Measurements from ENCODE around the gene KHDRBS1. TPM values are rescaled to one million over a fixed set of nuclear protein-coding genes. Genes with fewer than 3 reads are reported as not detected.
"Not testable (repeated sequence)": the region's sequence is repeated elsewhere in the genome, so short reads cannot be mapped to it uniquely, and the experiment has no call there.

Gene KHDRBS1
- total RNA-seq, 4 donors from 2014 or later: 60.8 to 94.3 (median 84.7) TPM

- 83 to 88% methylated on average over 3 of the region's 3 CpGs for WGBS, 2 donors
- no peak for TF ChIP-seq POLR2A (IDR thresholded peaks at IDR 0.05)
- TF ChIP-seq CTCF (IDR thresholded peaks at IDR 0.05): no peak
- intact Hi-C loops (cut with DNase I; ENCODE audit: low total_unique reads): no loop called here
- DNase-seq (ENCODE audit: low spot score in 2 of 2): no peak
- no peak overlapping the region for H3K4me3 ChIP-seq (ENCODE audit: low read depth, poor library complexity, severe bottlenecking)
Observed at GRCh38 chr1:32077451-32077850, 63.8 kb downstream of the KHDRBS1 start.

DNA sequence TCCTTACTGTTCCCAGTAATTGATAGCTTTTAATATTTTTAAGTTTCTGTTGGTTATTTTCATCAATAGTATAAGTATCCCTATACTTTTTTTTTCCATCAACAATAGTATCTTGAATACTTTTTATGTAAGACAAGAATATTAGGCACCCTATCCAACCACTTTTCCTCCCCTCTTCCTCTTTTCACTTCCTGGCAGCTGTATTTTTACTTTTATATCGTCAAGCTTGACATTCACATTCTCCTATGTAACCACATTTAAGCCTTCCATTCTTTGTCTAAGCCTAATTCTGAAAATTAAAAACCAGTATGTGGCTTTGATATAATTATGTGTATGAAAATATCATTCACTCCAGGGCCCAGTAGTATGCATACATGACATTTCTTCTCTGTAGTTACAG is 68.4 kb downstream of the KHDRBS1 start:
- WGBS, 2 donors: 53 to 67% methylated on average over 1 of the region's 1 CpG
- intact Hi-C loops (cut with DNase I; ENCODE audit: low total_unique reads): no loop called here
- DNase-seq (ENCODE audit: low spot score in 2 of 2): no peak
- TF ChIP-seq CTCF (IDR thresholded peaks at IDR 0.05) (no peak), POLR2A (IDR thresholded peaks at IDR 0.05) (no peak)
- no peak overlapping the region for H3K4me3 ChIP-seq (ENCODE audit: low read depth, poor library complexity, severe bottlenecking)

- DNase-seq (ENCODE audit: low spot score in 2 of 2); H3K4me3 ChIP-seq (ENCODE audit: low read depth, poor library complexity, severe bottlenecking); intact Hi-C loops (cut with DNase I; ENCODE audit: low total_unique reads): not testable (repeated sequence)
- WGBS, 2 donors: 94 to 97% methylated on average over 2 of the region's 2 CpGs
Observed at GRCh38 chr1:32086381-32086780, 72.7 kb downstream of the KHDRBS1 start.

DNA sequence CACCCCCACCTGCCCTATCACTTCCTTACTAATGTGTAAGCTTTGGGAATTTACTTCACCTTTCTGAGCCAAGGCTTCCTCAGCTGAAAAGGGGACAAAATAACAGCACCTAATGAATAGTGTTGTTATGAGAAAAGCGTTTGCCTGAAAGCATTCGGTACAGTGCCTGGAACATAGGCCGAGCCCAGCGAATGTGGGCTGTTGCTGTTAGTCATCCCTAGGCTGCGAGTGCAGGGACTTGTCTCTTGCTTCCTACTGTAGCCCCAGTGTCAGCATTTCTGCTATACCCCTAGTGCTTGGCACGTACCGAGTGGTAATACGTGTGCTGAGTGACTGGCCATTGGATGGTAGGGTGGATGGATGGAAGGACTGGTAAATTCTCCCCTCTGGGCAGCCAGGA is 77.5 kb downstream of the KHDRBS1 start:
- intact Hi-C loops (cut with DNase I; ENCODE audit: low total_unique reads): no loop called here
- WGBS, 2 donors: 96 to 97% methylated on average over 8 of the region's 8 CpGs

DNA sequence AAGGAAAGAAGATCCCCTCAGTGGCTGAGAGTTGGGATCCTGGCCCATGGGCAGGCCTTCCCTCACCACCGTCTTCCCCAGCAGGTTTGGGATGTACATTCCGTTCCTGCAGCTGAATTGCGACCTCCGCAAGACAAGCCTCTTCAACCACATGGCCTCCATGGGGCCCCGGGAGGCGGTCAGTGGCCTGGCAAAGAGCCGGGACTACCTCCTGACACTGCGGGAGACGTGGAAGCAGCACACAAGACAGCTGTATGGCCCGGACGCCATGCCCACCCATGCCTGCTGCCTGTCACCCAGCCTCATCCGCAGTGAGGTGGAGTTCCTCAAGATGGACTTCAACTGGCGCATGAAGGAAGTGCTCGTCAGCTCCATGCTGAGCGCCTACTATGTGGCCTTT is 77.9 kb downstream of the KHDRBS1 start:
- 91 to 94% methylated on average over 10 to 15 of the region's 15 CpGs for WGBS, 2 donors
- no peak overlapping the region for H3K4me3 ChIP-seq (ENCODE audit: low read depth, poor library complexity, severe bottlenecking)
- DNase-seq (ENCODE audit: low spot score in 2 of 2): no peak
- TF ChIP-seq POLR2A (IDR thresholded peaks at IDR 0.05) (no peak), CTCF (IDR thresholded peaks at IDR 0.05) (no peak)
- intact Hi-C loops (cut with DNase I; ENCODE audit: low total_unique reads): no loop called here

More for the DNA sequence above, 77.5 kb downstream of the KHDRBS1 start:
- TF ChIP-seq POLR2A (IDR thresholded peaks at IDR 0.05) (no peak), CTCF (IDR thresholded peaks at IDR 0.05) (no peak)
- H3K4me3 ChIP-seq (ENCODE audit: low read depth, poor library complexity, severe bottlenecking): no peak overlapping the region
- no peak for DNase-seq (ENCODE audit: low spot score in 2 of 2)

Small RNAs within 50 kb of the gene (microRNA-seq; reads per million reads assigned to microRNA genes)
- 0 reads per million in 2 donors for gene MIR5585 (ENCODE audit: borderline number of aligned reads in 1 of 2, borderline replicate concordance in 2 of 2)

Other genes with a start within 250 kb of the KHDRBS1 start
- 1 to 10 TPM; 2.2 to 4.6 (median 3.3) TPM for gene ADGRB2, start 249.5 kb upstream of the KHDRBS1 start, total RNA-seq
- under 1 TPM in 2 of 4 donors, not detected in 2; 0.13 to 0.51 TPM for gene SPOCD1, start 197.8 kb upstream of the KHDRBS1 start, total RNA-seq
- gene PTP4A2, start 75.5 kb upstream of the KHDRBS1 start, total RNA-seq: 10 to 100 TPM; 40.9 to 92.8 (median 67.3) TPM
- gene TMEM39B, start 59.1 kb downstream of the KHDRBS1 start, total RNA-seq: 1 to 10 TPM; 2.9 to 5.0 (median 4.3) TPM
- gene KPNA6, start 94.2 kb downstream of the KHDRBS1 start, total RNA-seq: 10 to 100 TPM; 44.2 to 48.5 (median 44.3) TPM
- gene TXLNA, start 165.8 kb downstream of the KHDRBS1 start, total RNA-seq: 10 to 100 TPM; 41.1 to 62.0 (median 56.6) TPM
- 1 to 10 TPM; 2.0 to 3.6 (median 3.3) TPM for gene CCDC28B, start 186.7 kb downstream of the KHDRBS1 start, total RNA-seq
- gene IQCC, start 191.8 kb downstream of the KHDRBS1 start, total RNA-seq: 1 to 10 TPM; 3.4 to 6.5 (median 4.7) TPM
- not detected for gene DCDC2B, start 195.2 kb downstream of the KHDRBS1 start, total RNA-seq
- 10 to 100 TPM in 2 of 4 donors, 1 to 10 TPM in 2; 2.7 to 14.8 (median 9.0) TPM for gene TMEM234, start 208.5 kb downstream of the KHDRBS1 start, total RNA-seq
- gene EIF3I, start 208.5 kb downstream of the KHDRBS1 start, total RNA-seq: 100 to 1,000 TPM; 128 to 189 (median 169) TPM
- 1 to 10 TPM in 1 of 4 donors, under 1 TPM in 2, not detected in 1; 0.42 to 1.4 (median 0.51) TPM for gene FAM167B, start 233.4 kb downstream of the KHDRBS1 start, total RNA-seq
- gene LCK, start 237.4 kb downstream of the KHDRBS1 start, total RNA-seq: 1 to 10 TPM in 3 of 4 donors, under 1 TPM in 1; 0.25 to 3.0 (median 2.0) TPM

Data from lower leg skin (tissue), 4 donors.